ENCODE data around the gene TNKS1BP1. TPM values are rescaled to one million over a fixed set of nuclear protein-coding genes. Genes with fewer than 3 reads are reported as not detected.
"Not testable (repeated sequence)": the region's sequence is repeated elsewhere in the genome, so short reads cannot be mapped to it uniquely, and the experiment has no call there.

TNKS1BP1 gene
- polyA plus RNA-seq, 2 donors: 114 to 249 TPM

DNA sequence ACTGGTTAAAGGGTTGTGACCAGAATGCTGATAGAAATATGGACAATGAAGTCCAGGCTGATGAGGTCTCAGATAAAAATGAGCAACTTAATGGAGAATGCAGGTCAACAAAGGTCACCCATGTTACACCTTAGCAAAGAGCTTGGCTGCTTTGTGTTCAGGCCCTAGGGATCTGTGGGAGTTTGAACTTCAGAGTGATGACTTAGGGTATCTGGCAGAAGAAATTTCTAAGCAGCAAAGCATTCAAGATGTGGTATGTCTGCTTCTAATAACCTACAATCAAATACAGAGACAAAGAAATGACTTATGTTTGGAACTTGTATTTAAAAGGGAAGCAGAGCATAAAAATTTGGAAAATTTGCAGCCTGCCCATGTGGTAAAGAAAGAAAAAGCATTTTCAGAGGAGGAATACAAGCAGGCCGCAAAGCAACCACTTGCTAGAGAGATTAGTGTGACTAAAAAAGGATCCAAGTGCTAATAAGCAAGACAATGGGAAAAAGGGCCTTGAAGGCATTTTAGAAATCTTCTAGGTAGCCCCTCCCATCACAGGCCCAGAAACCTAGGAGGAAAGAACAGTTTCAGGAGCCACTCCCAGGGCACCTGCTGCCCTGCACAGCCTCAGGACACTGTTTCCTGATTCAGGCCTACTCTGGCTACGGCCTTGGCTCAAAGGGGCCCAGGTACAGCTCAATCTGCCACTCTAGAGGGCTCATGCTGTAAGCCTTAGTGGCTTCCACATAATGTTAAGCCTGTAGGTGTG is 41.3 kb downstream of the TNKS1BP1 start:
- Histone ChIP-seq H3K9me3 (ENCODE audit: control insufficient read depth in 2 of 2, insufficient read depth in 1 of 2, low read depth in 1 of 2, low read length in 1 of 2) (no peaks in the 10 kb centered on the region), H3K4me3 (ENCODE audit: low read depth in 1 of 2, low read length in 2 of 2) (no peak overlapping the region), H3K36me3 (ENCODE audit: control insufficient read depth in 2 of 2, insufficient read depth in 2 of 2, low read length in 1 of 2) (no peaks in the 10 kb centered on the region), H3K27ac (ENCODE audit: low read depth in 2 of 2, low read length in 1 of 2) (no peak overlapping the region), H3K27me3 (ENCODE audit: control insufficient read depth in 1 of 2, insufficient read depth in 2 of 2, low read length in 2 of 2) (no peaks in the 10 kb centered on the region), H3K4me1 (ENCODE audit: control insufficient read depth in 2 of 2, insufficient read depth in 2 of 2, low read length in 1 of 2) (peaks cover 0 to 5% of the 10 kb centered on the region in 2 donors)
- 49 to 67% methylated on average over 2 of the region's 2 CpGs for WGBS, 2 donors

DNA sequence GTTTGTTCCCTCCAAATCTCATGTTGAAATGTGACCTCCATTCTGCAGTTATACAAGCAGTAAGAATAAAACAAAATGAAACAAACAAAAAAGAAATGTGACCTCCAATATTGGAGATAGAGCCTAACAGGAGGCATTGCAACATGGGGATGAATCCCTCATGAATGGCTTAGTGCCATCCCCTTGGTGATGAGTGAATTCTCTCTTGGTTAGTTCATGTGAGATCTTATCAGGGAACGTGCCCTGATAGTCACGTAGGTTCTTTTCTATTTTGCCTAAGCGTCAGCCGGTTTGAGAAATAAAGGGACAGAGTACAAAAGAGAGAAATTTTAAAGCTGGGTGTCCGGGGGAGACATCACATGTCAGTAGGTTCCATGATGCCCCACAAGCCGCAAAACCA is 43.2 kb downstream of the TNKS1BP1 start:
- H3K4me1 ChIP-seq (ENCODE audit: control insufficient read depth in 2 of 2, insufficient read depth in 2 of 2, low read length in 1 of 2); H3K4me3 ChIP-seq (ENCODE audit: low read depth in 1 of 2, low read length in 2 of 2); H3K27ac ChIP-seq (ENCODE audit: low read depth in 2 of 2, low read length in 1 of 2); H3K36me3 ChIP-seq (ENCODE audit: control insufficient read depth in 2 of 2, insufficient read depth in 2 of 2, low read length in 1 of 2); H3K27me3 ChIP-seq (ENCODE audit: control insufficient read depth in 1 of 2, insufficient read depth in 2 of 2, low read length in 2 of 2); H3K9me3 ChIP-seq (ENCODE audit: control insufficient read depth in 2 of 2, insufficient read depth in 1 of 2, low read depth in 1 of 2, low read length in 1 of 2): not testable (repeated sequence)
- WGBS, 2 donors: 88 to 93% methylated on average over 6 of the region's 6 CpGs

DNA sequence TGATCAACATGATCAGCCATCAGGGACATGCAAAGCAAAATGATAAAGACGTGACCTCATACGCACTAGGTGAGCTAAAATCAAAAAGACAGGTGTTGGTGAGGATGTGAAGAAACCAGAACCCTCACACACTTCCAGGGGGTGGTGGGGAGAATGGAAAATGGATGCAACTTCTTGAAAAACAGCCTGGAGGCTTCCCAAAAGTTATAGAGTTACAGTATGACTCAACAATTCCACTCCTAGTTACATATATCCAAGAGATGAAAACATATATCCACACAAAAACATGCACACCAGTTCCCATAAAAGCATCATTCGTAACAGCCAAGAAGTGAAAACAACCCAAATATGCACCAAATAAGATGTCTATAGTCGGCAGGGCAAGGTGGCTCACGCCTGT is 45.6 kb downstream of the TNKS1BP1 start:
- H3K4me3 ChIP-seq (ENCODE audit: low read depth in 1 of 2, low read length in 2 of 2): no peak overlapping the region
- no peak overlapping the region for H3K27ac ChIP-seq (ENCODE audit: low read depth in 2 of 2, low read length in 1 of 2)
- no peaks in the 10 kb centered on the region for H3K36me3 ChIP-seq (ENCODE audit: control insufficient read depth in 2 of 2, insufficient read depth in 2 of 2, low read length in 1 of 2)
- no peaks in the 10 kb centered on the region for H3K27me3 ChIP-seq (ENCODE audit: control insufficient read depth in 1 of 2, insufficient read depth in 2 of 2, low read length in 2 of 2)
- H3K4me1 ChIP-seq (ENCODE audit: control insufficient read depth in 2 of 2, insufficient read depth in 2 of 2, low read length in 1 of 2): peaks cover 0 to 6% of the 10 kb centered on the region in 2 donors
- H3K9me3 ChIP-seq (ENCODE audit: control insufficient read depth in 2 of 2, insufficient read depth in 1 of 2, low read depth in 1 of 2, low read length in 1 of 2): no peaks in the 10 kb centered on the region
- WGBS, 2 donors: 87 to 88% methylated on average over 5 of the region's 5 CpGs

DNA sequence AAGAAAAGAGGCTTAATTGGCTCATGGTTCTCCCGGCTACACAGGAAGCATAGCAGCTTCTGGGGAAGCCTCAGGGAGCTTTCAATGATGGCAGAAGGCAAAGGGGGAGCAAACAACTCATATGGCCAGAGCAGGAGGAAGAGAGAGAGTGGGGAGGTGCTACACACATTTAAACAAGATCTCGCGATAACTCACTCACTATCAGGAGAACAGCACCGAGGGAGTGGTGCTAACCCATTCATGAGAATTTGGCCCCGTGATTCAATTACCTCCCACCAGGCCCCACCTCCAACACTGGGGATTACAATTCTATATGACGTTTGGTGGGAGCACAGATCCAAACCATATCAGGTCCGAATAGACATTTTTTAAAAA is 46.0 kb downstream of the TNKS1BP1 start:
- Histone ChIP-seq H3K27ac (ENCODE audit: low read depth in 2 of 2, low read length in 1 of 2) (no peak overlapping the region), H3K4me3 (ENCODE audit: low read depth in 1 of 2, low read length in 2 of 2) (no peak overlapping the region), H3K4me1 (ENCODE audit: control insufficient read depth in 2 of 2, insufficient read depth in 2 of 2, low read length in 1 of 2) (peaks cover 0 to 2% of the 10 kb centered on the region in 2 donors), H3K9me3 (ENCODE audit: control insufficient read depth in 2 of 2, insufficient read depth in 1 of 2, low read depth in 1 of 2, low read length in 1 of 2) (peaks cover 0 to 1% of the 10 kb centered on the region in 2 donors), H3K27me3 (ENCODE audit: control insufficient read depth in 1 of 2, insufficient read depth in 2 of 2, low read length in 2 of 2) (no peaks in the 10 kb centered on the region), H3K36me3 (ENCODE audit: control insufficient read depth in 2 of 2, insufficient read depth in 2 of 2, low read length in 1 of 2) (no peaks in the 10 kb centered on the region)
- WGBS, 2 donors: 80 to 85% methylated on average over 7 of the region's 7 CpGs

DNA sequence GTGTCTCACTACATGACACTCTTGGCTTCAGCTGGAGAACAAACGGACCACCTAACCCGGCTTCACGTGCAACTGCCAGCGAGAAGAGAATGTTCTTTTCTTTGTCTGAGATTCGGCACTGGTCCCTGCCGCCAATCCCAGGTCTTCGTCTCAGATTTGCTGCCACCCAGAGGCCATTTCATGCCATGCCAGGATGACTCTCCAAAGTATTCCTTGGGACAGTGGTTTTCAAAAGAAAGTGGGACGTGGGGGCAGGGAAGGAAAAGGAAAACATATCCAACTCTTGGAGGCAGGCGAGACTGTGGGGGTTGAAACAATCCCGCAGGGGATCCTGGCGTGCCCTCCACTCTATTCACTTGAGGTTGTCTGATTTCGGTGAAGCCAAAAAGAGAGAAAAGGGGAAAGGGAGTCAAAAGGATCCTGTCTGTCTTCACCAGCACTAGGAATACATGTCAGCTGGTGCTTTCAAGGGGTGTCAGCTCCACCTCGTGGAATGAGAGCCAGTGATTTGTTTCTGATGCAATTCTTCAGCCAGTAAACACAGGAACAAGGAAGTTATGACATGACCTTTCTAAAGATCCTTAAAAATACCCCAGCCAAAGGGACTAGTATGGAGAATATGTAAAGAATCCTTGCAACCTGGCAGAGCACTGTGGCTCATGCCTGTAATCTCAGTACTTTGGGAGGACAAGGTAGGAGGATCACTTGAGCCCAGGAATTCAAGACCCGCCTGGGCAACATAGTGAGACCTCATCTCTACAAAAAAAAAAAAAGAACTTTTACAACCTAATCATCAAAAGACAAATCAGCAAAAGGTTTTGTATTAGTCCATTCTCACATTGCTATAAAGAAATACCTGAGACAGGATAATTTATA is 46.7 kb downstream of the TNKS1BP1 start:
- H3K4me1 ChIP-seq (ENCODE audit: control insufficient read depth in 2 of 2, insufficient read depth in 2 of 2, low read length in 1 of 2): peaks cover 0 to 2% of the 10 kb centered on the region in 2 donors
- no peaks in the 10 kb centered on the region for H3K36me3 ChIP-seq (ENCODE audit: control insufficient read depth in 2 of 2, insufficient read depth in 2 of 2, low read length in 1 of 2)
- H3K4me3 ChIP-seq (ENCODE audit: low read depth in 1 of 2, low read length in 2 of 2): no peak overlapping the region
- H3K27ac ChIP-seq (ENCODE audit: low read depth in 2 of 2, low read length in 1 of 2): peak overlapping the region; percentile 45 to 67
- H3K9me3 ChIP-seq (ENCODE audit: control insufficient read depth in 2 of 2, insufficient read depth in 1 of 2, low read depth in 1 of 2, low read length in 1 of 2): peaks cover 3 to 5% of the 10 kb centered on the region in 2 donors
- 9 to 10% methylated on average over 14 of the region's 14 CpGs for WGBS, 2 donors
- no peaks in the 10 kb centered on the region for H3K27me3 ChIP-seq (ENCODE audit: control insufficient read depth in 1 of 2, insufficient read depth in 2 of 2, low read length in 2 of 2)

DNA sequence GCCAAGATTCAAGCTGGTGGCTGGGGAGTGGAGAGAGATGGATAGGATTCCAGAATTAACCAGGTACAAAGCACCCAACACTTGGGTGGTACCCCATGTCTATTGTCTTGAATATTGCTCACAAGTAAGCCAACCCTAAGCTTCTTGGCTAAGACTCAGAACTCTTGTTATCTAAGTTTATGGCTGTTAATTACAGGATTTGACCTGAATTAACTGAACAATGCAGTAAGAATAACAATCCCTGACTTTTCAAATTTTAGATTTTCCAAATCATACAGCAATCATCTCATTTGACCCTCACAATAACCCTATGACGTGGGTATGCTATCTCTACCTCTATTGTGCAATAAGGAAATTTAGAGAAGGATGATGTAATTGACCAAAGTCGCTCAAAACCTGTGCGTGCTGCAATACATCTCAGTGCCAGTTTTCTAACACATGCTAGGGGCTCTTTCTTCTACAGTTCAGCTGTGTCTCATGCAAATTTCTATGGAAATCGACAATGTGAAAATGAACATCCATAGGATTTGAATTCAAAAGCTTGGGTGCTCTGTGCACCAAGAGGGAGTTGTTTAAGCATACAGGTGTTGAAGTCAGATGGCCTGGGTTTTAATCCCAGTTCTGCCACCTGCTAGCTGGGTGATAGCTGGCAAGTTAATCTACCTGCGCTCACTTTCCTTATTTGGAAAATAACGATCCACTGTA is 47.6 kb downstream of the TNKS1BP1 start:
- 43 to 49% methylated on average over 6 of the region's 6 CpGs for WGBS, 2 donors
- Histone ChIP-seq H3K9me3 (ENCODE audit: control insufficient read depth in 2 of 2, insufficient read depth in 1 of 2, low read depth in 1 of 2, low read length in 1 of 2) (peaks cover 4 to 5% of the 10 kb centered on the region in 2 donors), H3K4me3 (ENCODE audit: low read depth in 1 of 2, low read length in 2 of 2) (no peak overlapping the region), H3K27me3 (ENCODE audit: control insufficient read depth in 1 of 2, insufficient read depth in 2 of 2, low read length in 2 of 2) (no peaks in the 10 kb centered on the region), H3K36me3 (ENCODE audit: control insufficient read depth in 2 of 2, insufficient read depth in 2 of 2, low read length in 1 of 2) (no peaks in the 10 kb centered on the region), H3K4me1 (ENCODE audit: control insufficient read depth in 2 of 2, insufficient read depth in 2 of 2, low read length in 1 of 2) (peaks cover 0 to 2% of the 10 kb centered on the region in 2 donors), H3K27ac (ENCODE audit: low read depth in 2 of 2, low read length in 1 of 2) (peak overlapping the region; percentile 31 to 43)

DNA sequence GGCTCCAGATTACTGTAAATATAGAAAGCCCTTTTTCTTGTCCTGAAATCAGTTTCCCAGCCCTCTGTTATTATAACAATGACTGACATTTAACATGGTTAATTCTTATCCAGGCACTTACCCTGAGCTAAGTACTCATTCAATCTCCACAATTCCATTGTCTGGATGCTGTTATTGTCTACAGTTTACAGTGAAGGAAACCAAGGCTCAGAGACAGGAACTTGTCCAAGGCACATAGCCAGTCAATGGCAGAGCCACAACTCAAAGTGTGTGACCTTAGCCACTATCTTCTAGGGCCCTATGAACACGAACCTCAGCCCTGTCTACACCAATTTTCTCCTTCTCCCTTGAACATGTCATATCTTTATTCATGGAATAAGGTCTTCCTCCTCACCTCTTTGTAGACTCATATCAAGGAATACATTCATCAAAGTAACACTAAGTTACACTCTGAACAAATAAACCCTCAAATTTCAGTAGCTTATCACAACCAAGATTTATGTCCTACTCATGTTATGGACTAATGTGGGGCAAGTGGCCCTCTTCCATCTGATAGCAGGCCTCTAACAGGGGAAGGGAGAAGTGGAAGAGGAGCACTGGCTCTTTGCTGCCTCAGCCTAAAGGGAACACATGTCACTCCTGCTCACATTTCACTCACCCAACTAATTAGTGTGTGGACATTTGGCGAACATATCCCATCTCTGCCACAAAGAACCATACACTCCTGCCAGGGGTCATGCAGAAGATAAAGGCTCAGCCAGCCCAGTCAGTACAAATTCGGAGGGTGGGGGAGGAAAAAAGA is 48.4 kb downstream of the TNKS1BP1 start:
- Histone ChIP-seq H3K36me3 (ENCODE audit: control insufficient read depth in 2 of 2, insufficient read depth in 2 of 2, low read length in 1 of 2) (no peaks in the 10 kb centered on the region), H3K9me3 (ENCODE audit: control insufficient read depth in 2 of 2, insufficient read depth in 1 of 2, low read depth in 1 of 2, low read length in 1 of 2) (peaks cover 4 to 5% of the 10 kb centered on the region in 2 donors), H3K27me3 (ENCODE audit: control insufficient read depth in 1 of 2, insufficient read depth in 2 of 2, low read length in 2 of 2) (no peaks in the 10 kb centered on the region), H3K4me3 (ENCODE audit: low read depth in 1 of 2, low read length in 2 of 2) (no peak overlapping the region), H3K4me1 (ENCODE audit: control insufficient read depth in 2 of 2, insufficient read depth in 2 of 2, low read length in 1 of 2) (peaks cover 0 to 2% of the 10 kb centered on the region in 2 donors), H3K27ac (ENCODE audit: low read depth in 2 of 2, low read length in 1 of 2) (peak overlapping the region in 1 of 2 donors; percentile 29)
- 70 to 73% methylated on average over 3 of the region's 3 CpGs for WGBS, 2 donors

DNA sequence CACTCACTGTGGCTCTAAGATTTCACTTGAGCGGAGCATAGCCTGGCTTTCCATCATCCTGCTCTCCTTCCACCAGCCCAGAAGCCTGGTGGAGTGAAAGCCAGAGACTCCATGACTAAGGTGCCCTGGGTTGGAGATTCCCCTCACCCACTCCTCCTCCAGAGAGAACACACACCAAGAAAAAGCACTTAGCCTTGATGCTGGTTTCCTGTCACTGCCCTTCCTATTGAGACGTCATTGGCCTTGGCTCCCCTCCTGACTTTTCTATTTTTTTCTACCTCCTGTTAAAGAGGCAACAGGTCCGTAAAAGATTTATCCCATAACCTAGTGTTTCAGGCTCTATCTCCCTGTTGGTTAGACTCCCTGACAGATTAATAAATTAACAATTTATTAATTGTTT is 49.2 kb downstream of the TNKS1BP1 start:
- Histone ChIP-seq H3K4me3 (ENCODE audit: low read depth in 1 of 2, low read length in 2 of 2) (no peak overlapping the region), H3K36me3 (ENCODE audit: control insufficient read depth in 2 of 2, insufficient read depth in 2 of 2, low read length in 1 of 2) (no peaks in the 10 kb centered on the region), H3K9me3 (ENCODE audit: control insufficient read depth in 2 of 2, insufficient read depth in 1 of 2, low read depth in 1 of 2, low read length in 1 of 2) (peaks cover 4 to 7% of the 10 kb centered on the region in 2 donors), H3K27me3 (ENCODE audit: control insufficient read depth in 1 of 2, insufficient read depth in 2 of 2, low read length in 2 of 2) (no peaks in the 10 kb centered on the region), H3K27ac (ENCODE audit: low read depth in 2 of 2, low read length in 1 of 2) (no peak overlapping the region), H3K4me1 (ENCODE audit: control insufficient read depth in 2 of 2, insufficient read depth in 2 of 2, low read length in 1 of 2) (peaks cover 0 to 2% of the 10 kb centered on the region in 2 donors)
- WGBS, 2 donors: 54 to 63% methylated on average over 3 of the region's 3 CpGs
